Heart left ventricle (tissue), 13 donors: Measurements from ENCODE around the gene YEATS2.

ENCODE experiments used
- POLR2A ChIP-seq, 2 donors: fragments of 450-650 bp; IDR thresholded peaks; one replicate each; pipeline ENCODE4 v1.6.1; 2017; ENCODE audit warnings: antibody characterized with exemption in 2 of 2, mild to moderate bottlenecking in 2 of 2, moderate library complexity in 2 of 2
- TF ChIP-seq, protein P1 (sequence below), 12 donors: fragments of 200-600 bp; sonication (generic) in 4 of 12; IDR thresholded peaks; one replicate each; pipeline versions ENCODE4 v1.5.0 to v1.8.0; 2018 to 2022; ENCODE audit warnings: antibody characterized with exemption in 12 of 12, mild to moderate bottlenecking in 5 of 12
- donor health status: ischemic (EF 13 %, LVEDD 7.1; RV severe dilation, severe dysfunction).
- donor health status: DM: no; HTN: yes; CAD: no.
- donor health status: DM: no; HTN: no; CAD: no.
- donor health status: ischemic (EF 25% LVEDD 6.9; RV normal size, moderate dysfunction).
- donor health status: ischemic (EF 25% LVEDD 5.7; RV mildly dilated, moderate dysfunction).
- donor health status: ischemic (EF 35%, LVEDD 5.7; RV mildly dilated, moderate dysfunction).
- donor health status: nonischemic (EF 11% LVEDD 7.7; RV severe dilation, severe dysfunction).
- donor health status: DM: yes; HTN: yes; CAD: no.
- donor health status: PGD.
- donor health status: ischemic (EF 29% LVEDD 5.4; RV normal size, mild dysfunction).
- donor health status: nonischemic (EF 23%, LVEDD 6.1; RV moderate dilation, normal function).

DNA sequence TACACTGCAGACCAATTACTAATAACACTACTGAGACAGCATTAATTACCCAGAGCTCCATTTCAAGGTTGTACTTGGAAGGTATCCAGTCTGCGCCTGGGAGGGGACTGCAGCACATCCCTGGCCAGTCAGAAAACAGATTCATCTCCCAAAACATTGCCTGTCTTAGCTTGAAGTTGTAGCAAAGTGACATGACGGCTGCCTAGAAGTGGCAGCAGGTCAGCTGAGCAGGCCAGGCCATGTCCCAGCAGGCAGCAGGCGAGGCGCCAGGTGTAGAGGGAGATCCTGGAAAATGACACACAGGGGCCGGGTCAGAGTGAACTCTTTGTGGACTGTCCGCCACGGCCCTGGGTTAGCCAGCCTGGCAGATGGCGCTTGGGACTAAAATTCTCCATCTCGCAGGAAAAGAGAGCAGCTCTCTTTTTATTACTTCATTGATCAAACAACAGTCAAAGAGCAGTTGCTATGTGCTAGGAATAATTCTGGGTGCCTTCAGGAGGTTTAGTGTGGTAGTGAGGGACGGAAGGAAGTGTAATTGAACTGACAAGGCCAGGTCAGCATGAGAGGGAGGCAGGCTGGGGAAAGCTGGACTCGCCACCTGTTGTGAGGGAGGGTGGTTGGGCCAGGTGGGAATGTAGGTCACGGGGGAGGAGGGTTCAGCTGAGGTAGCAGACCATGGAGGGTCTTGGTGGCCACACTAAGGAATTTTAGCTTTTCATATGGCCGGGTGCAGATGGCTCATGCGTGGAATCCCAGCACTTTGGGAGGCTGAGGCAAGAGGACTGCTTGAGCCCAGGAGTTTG lies 129.1 kb downstream of the YEATS2 start:
- TF ChIP-seq, protein P1, sequence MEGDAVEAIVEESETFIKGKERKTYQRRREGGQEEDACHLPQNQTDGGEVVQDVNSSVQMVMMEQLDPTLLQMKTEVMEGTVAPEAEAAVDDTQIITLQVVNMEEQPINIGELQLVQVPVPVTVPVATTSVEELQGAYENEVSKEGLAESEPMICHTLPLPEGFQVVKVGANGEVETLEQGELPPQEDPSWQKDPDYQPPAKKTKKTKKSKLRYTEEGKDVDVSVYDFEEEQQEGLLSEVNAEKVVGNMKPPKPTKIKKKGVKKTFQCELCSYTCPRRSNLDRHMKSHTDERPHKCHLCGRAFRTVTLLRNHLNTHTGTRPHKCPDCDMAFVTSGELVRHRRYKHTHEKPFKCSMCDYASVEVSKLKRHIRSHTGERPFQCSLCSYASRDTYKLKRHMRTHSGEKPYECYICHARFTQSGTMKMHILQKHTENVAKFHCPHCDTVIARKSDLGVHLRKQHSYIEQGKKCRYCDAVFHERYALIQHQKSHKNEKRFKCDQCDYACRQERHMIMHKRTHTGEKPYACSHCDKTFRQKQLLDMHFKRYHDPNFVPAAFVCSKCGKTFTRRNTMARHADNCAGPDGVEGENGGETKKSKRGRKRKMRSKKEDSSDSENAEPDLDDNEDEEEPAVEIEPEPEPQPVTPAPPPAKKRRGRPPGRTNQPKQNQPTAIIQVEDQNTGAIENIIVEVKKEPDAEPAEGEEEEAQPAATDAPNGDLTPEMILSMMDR (IDR thresholded peaks at IDR 0.05): no peak
- no peak for TF ChIP-seq POLR2A (IDR thresholded peaks at IDR 0.05)
